GM12873 (cell line): ENCODE measurements around the gene EXD2.

ENCODE experiments used
- CTCF ChIP-seq: IDR thresholded peaks from 2 replicates; pipeline ENCODE4 v1.5.1; 2012; ENCODE audit warnings: low read depth, mild to moderate bottlenecking, moderate library complexity, low read length, control low read depth; ENCODE audit not compliant: insufficient read depth; ENCODE audit errors: missing control alignments

Gene EXD2

GRCh38 chr14:69171569-69171968 lies 19.7 kb upstream of the EXD2 start:
- TF ChIP-seq CTCF: no peak

GRCh38 chr14:69175130-69175529 lies 16.2 kb upstream of the EXD2 start:
- no peak for TF ChIP-seq CTCF

- TF ChIP-seq CTCF: no peak
These were observed 9.8 kb upstream of the EXD2 start for GRCh38 chr14:69181491-69181890.

- TF ChIP-seq CTCF: no peak
These were observed 7.6 kb upstream of the EXD2 start for GRCh38 chr14:69183735-69184134.

- TF ChIP-seq CTCF: no peak
These were observed 1.1 kb upstream of the EXD2 start for GRCh38 chr14:69190191-69190590.

GRCh38 chr14:69193721-69194120 lies 2.4 kb downstream of the EXD2 start:
- TF ChIP-seq CTCF: no peak

GRCh38 chr14:69199786-69200185 lies 8.5 kb downstream of the EXD2 start:
- TF ChIP-seq CTCF: no peak

- TF ChIP-seq CTCF: no peak
These were observed 13.5 kb downstream of the EXD2 start for GRCh38 chr14:69204753-69205152.
